Karpas-422 (cell line): ENCODE data around the gene LYRM1. TPM values are rescaled to one million over a fixed set of nuclear protein-coding genes. Genes with fewer than 3 reads are reported as not detected.

Experiments
- DNase-seq: peaks from one replicate; pipeline ENCODE4 v3.0.0-alpha.2; 2015
- H2AFZ ChIP-seq: fragments of 200-600 bp; sonication (generic); 2 replicates; pipeline ENCODE4 v1.6.1; 2014; ENCODE audit warnings: antibody characterized with exemption, low read length, mixed read lengths
- H3K27ac ChIP-seq: fragments of 200-600 bp; sonication (generic); 2 replicates; pipeline ENCODE4 v1.5.1; 2014; ENCODE audit warnings: mild to moderate bottlenecking, low read length, moderate library complexity
- H3K27me3 ChIP-seq: fragments of 200-600 bp; sonication (generic); 2 replicates; pipeline ENCODE4 v1.6.1; 2014; ENCODE audit warnings: low read length, mixed read lengths
- H3K36me3 ChIP-seq: fragments of 200-600 bp; sonication (generic); 2 replicates; pipeline ENCODE4 v1.6.1; 2014; ENCODE audit warnings: low read length, mixed read lengths; ENCODE audit not compliant: insufficient read depth
- H3K4me1 ChIP-seq: fragments of 200-600 bp; sonication (generic); 2 replicates; pipeline ENCODE4 v1.6.1; 2014; ENCODE audit warnings: mild to moderate bottlenecking, low read length, mixed read lengths
- H3K4me2 ChIP-seq: fragments of 200-600 bp; sonication (generic); 2 replicates; pipeline ENCODE4 v1.6.1; 2014; ENCODE audit warnings: low read length, low read depth, mild to moderate bottlenecking; ENCODE audit not compliant: poor library complexity, severe bottlenecking
- H3K4me3 ChIP-seq: fragments of 200-600 bp; sonication (generic); 2 replicates; pipeline ENCODE4 v1.5.1; 2014; ENCODE audit warnings: mild to moderate bottlenecking, antibody characterized with exemption, low read length, mixed read lengths
- H3K79me2 ChIP-seq: fragments of 200-600 bp; sonication (generic); 2 replicates; pipeline ENCODE4 v1.6.1; 2014; ENCODE audit warnings: mild to moderate bottlenecking, low read length, mixed read lengths
- H3K9ac ChIP-seq: fragments of 200-600 bp; sonication (generic); 2 replicates; pipeline ENCODE4 v1.6.0; 2014; ENCODE audit warnings: low read length
- H3K9me2 ChIP-seq: fragments of 200-600 bp; sonication (generic), shearing (Covaris generic); replicated peaks from 2 replicates; pipeline ENCODE4 v1.6.0; 2014; ENCODE audit warnings: mild to moderate bottlenecking, low read length, moderate library complexity; ENCODE audit not compliant: insufficient read depth
- H3K9me3 ChIP-seq: fragments of 300-700, 200-600 bp; sonication (generic); 2 replicates; pipeline ENCODE4 v1.6.1; 2014; ENCODE audit warnings: low read length, mixed read lengths
- H4K20me1 ChIP-seq: fragments of 200-600 bp; sonication (generic); 2 replicates; pipeline ENCODE4 v1.6.1; 2014; ENCODE audit warnings: mild to moderate bottlenecking, antibody characterized with exemption, low read length, low read depth; ENCODE audit not compliant: insufficient read depth
- total RNA-seq: library from RNA; depleted of rRNA; stranded (reverse); fragments of >200 nt; shearing (Covaris generic); gene quantifications from 2 replicates; pipeline ENCODE4 v1.2.3, GENCODE V29; 2014; ENCODE audit warnings: low replicate concordance

LYRM1 gene
- total RNA-seq, 1 experiment from 2014 or later, result 43.2 TPM

GRCh38 chr16:20910781-20911321 lies 10.3 kb downstream of the LYRM1 start:
- Histone ChIP-seq H3K9me2 (no peaks in the 10 kb centered on the region), H3K36me3 (no peaks in the 10 kb centered on the region), H3K4me2 (no peak overlapping the region), H3K4me3 (no peak overlapping the region), H3K4me1 (peaks cover 21% of the 10 kb centered on the region), H4K20me1 (peaks cover 10% of the 10 kb centered on the region; the same call in 1 of the 2 replicates), H3K79me2 (no peaks in the 10 kb centered on the region), H2AFZ (no peak overlapping the region), H3K9ac (no peak overlapping the region), H3K27me3 (no peaks in the 10 kb centered on the region), H3K9me3 (no peaks in the 10 kb centered on the region), H3K27ac (no peak overlapping the region)
- DNase-seq, result no peak

GRCh38 chr16:20911361-20911760 lies 10.8 kb downstream of the LYRM1 start:
- Histone ChIP-seq H3K4me3 (no peak overlapping the region), H3K27me3 (no peaks in the 10 kb centered on the region), H4K20me1 (peaks cover 10% of the 10 kb centered on the region; the same call in 1 of the 2 replicates), H2AFZ (no peak overlapping the region), H3K4me2 (no peak overlapping the region), H3K4me1 (peaks cover 26% of the 10 kb centered on the region), H3K79me2 (no peaks in the 10 kb centered on the region), H3K36me3 (no peaks in the 10 kb centered on the region), H3K9me3 (no peaks in the 10 kb centered on the region), H3K9me2 (no peaks in the 10 kb centered on the region), H3K9ac (no peak overlapping the region), H3K27ac (no peak overlapping the region)
- peak; percentile 30 for DNase-seq

- Histone ChIP-seq H2AFZ (no peak overlapping the region), H3K9ac (no peak overlapping the region), H3K4me2 (no peak overlapping the region), H3K9me2 (no peaks in the 10 kb centered on the region), H4K20me1 (no peaks in the 10 kb centered on the region; the same call in 1 of the 2 replicates), H3K27ac (no peak overlapping the region), H3K27me3 (no peaks in the 10 kb centered on the region), H3K36me3 (no peaks in the 10 kb centered on the region), H3K4me1 (peaks cover 31% of the 10 kb centered on the region), H3K9me3 (no peaks in the 10 kb centered on the region), H3K79me2 (no peaks in the 10 kb centered on the region), H3K4me3 (no peak overlapping the region)
- no peak for DNase-seq
Measured at GRCh38 chr16:20916289-20916688, 15.7 kb downstream of the LYRM1 start.

DNA sequence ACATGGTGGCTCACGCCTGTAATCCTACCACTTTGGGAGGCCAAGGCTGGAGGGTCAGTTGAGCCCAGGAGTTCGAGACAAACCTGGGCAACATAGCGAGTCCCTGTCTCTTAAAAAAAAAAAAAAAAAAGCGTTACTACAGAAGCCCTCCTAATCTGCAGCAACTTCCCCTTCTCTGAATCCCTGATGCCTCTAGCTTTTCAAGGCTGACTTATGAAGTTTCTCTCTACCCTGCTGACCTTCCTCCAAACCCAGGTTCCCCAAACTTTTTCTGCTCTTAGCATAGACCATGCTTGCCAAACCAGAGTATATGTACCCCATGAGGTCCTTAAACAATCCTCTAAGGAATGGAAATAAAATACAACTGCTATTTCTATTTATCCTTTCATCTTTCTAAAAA lies 16.4 kb downstream of the LYRM1 start:
- Histone ChIP-seq H4K20me1 (no peaks in the 10 kb centered on the region), H3K36me3 (no peaks in the 10 kb centered on the region), H3K27me3 (no peaks in the 10 kb centered on the region), H2AFZ (no peak overlapping the region), H3K4me1 (peaks cover 31% of the 10 kb centered on the region), H3K9me2 (no peaks in the 10 kb centered on the region), H3K9ac (no peak overlapping the region), H3K27ac (no peak overlapping the region), H3K79me2 (no peaks in the 10 kb centered on the region), H3K9me3 (no peaks in the 10 kb centered on the region), H3K4me3 (no peak overlapping the region), H3K4me2 (no peak overlapping the region)
- peak; percentile 42 for DNase-seq

- H3K4me2 ChIP-seq, result no peak overlapping the region
- H3K27me3 ChIP-seq, result no peaks in the 10 kb centered on the region
- H3K79me2 ChIP-seq, result no peaks in the 10 kb centered on the region
- no peak overlapping the region for H2AFZ ChIP-seq
- H3K9me3 ChIP-seq, result no peaks in the 10 kb centered on the region
- H3K36me3 ChIP-seq, result no peaks in the 10 kb centered on the region
- H3K9me2 ChIP-seq, result no peaks in the 10 kb centered on the region
- peaks cover 28% of the 10 kb centered on the region for H3K4me1 ChIP-seq
- DNase-seq, result peak; percentile 12
- no peak overlapping the region for H3K9ac ChIP-seq
- H4K20me1 ChIP-seq, result no peaks in the 10 kb centered on the region
- no peak overlapping the region for H3K4me3 ChIP-seq
- H3K27ac ChIP-seq, result no peak overlapping the region
Measured at GRCh38 chr16:20918486-20919239, 18.1 kb downstream of the LYRM1 start.

DNA sequence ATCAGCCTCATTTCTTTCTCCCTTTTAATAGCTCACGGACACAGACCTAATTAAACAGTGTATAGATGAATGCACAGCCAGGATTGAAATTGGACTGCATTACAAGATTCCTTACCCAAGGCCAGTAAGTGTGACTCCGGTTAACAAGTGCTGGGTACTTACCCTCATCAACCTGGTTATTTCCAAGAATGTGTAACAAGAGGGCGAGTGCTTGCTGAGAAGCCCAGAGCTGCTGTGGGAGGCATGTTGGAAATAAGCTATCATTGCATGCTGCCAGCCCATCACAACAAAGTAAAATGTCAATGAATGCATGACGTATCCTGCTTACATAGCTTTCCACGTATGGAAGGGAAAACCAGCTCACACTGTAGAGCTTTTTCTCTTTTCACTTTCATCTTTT lies 19.5 kb downstream of the LYRM1 start:
- H4K20me1 ChIP-seq, result no peaks in the 10 kb centered on the region
- no peak overlapping the region for H3K27ac ChIP-seq
- H3K4me1 ChIP-seq, result peaks cover 18% of the 10 kb centered on the region
- H3K4me2 ChIP-seq, result no peak overlapping the region
- H3K4me3 ChIP-seq, result no peak overlapping the region
- no peak for DNase-seq
- no peak overlapping the region for H2AFZ ChIP-seq
- no peaks in the 10 kb centered on the region for H3K36me3 ChIP-seq
- no peaks in the 10 kb centered on the region for H3K27me3 ChIP-seq
- H3K9ac ChIP-seq, result no peak overlapping the region
- no peaks in the 10 kb centered on the region for H3K9me2 ChIP-seq
- H3K79me2 ChIP-seq, result no peaks in the 10 kb centered on the region
- no peaks in the 10 kb centered on the region for H3K9me3 ChIP-seq

DNA sequence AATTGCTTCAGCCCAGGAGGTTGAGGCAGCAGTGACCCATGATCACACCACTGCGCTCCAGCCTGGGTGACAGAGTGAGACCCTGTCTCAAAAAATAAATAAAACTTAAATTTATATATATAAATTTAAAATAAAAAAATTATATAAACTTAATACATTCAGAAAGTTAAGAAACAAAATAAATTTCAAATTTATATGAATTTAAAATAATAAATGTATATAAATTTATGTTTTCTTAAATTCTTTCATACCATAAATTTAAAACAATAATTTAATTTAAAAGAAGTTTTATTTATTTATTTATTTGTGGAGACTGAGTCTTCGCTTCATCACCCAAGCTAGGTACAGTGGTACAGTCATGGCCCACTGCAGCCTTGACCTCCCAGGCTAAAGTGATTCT lies 20.2 kb downstream of the LYRM1 start:
- H3K79me2 ChIP-seq, result no peaks in the 10 kb centered on the region
- no peaks in the 10 kb centered on the region for H4K20me1 ChIP-seq
- H2AFZ ChIP-seq, result no peak overlapping the region

DNA sequence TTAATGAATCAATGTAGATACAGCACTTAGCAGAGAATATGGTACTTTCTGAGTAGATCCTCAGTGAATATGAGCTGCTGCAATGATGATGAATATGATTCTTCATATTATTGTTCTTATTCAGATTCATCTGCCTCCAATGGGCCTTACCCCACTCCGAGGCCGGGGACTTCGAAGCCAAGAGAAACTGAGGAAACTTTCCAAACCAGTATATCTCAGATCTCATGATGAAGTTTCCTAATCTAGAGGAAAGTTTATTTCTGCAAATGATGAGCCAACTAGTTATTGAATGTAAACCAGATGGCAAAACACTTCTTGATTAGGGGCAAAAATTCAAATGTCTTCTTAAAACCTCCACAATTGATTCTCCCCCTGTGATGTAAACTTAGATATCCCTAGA lies 23.3 kb downstream of the LYRM1 start:
- DNase-seq, result no peak
- Histone ChIP-seq H3K4me1 (peaks cover 2% of the 10 kb centered on the region; the same call in 1 of the 2 replicates), H4K20me1 (no peaks in the 10 kb centered on the region), H3K4me2 (no peak overlapping the region), H2AFZ (no peak overlapping the region), H3K27me3 (no peaks in the 10 kb centered on the region), H3K9ac (no peak overlapping the region), H3K9me3 (no peaks in the 10 kb centered on the region), H3K4me3 (no peak overlapping the region), H3K9me2 (no peaks in the 10 kb centered on the region), H3K79me2 (no peaks in the 10 kb centered on the region), H3K27ac (no peak overlapping the region), H3K36me3 (no peaks in the 10 kb centered on the region)

More for the DNA sequence above, 20.2 kb downstream of the LYRM1 start:
- Histone ChIP-seq H3K4me2 (no peak overlapping the region), H3K27me3 (no peaks in the 10 kb centered on the region), H3K4me1 (peaks cover 13% of the 10 kb centered on the region), H3K36me3 (no peaks in the 10 kb centered on the region), H3K27ac (no peak overlapping the region), H3K9me2 (no peaks in the 10 kb centered on the region), H3K9ac (no peak overlapping the region), H3K4me3 (no peak overlapping the region), H3K9me3 (no peaks in the 10 kb centered on the region)
- no peak for DNase-seq
